GM18498 (cell line): ENCODE data around the gene SPTBN4.
"Not testable (repeated sequence)": the region's sequence is repeated elsewhere in the genome, so short reads cannot be mapped to it uniquely, and the experiment has no call there.

ENCODE experiments used
- ATAC-seq: cut with Tn5 transposase; IDR thresholded peaks from one replicate; pipeline ENCODE4 v1.9.1; 2021; ENCODE audit warnings: mild to moderate bottlenecking, moderate library complexity; ENCODE audit not compliant: unreplicated experiment

The SPTBN4 gene

GRCh38 chr19:40438284-40438683, 28.5 kb upstream of the SPTBN4 start:
- ATAC-seq = no peak

GRCh38 chr19:40441719-40442253, 25.0 kb upstream of the SPTBN4 start:
- no peak for ATAC-seq

- no peak for ATAC-seq
Observed at GRCh38 chr19:40442328-40443130, 24.3 kb upstream of the SPTBN4 start.

GRCh38 chr19:40443131-40443999, 23.4 kb upstream of the SPTBN4 start:
- ATAC-seq = peak; percentile 70

- peak; percentile 74 for ATAC-seq
Observed at GRCh38 chr19:40444000-40444824, 22.6 kb upstream of the SPTBN4 start, which contains the start of gene SERTAD3. Gene SERTAD3, minus strand, starts transcription at chr19:40444335. Its CDS starts 2,255 bp downstream, at chr19:40442080.

GRCh38 chr19:40444825-40445312, 21.9 kb upstream of the SPTBN4 start:
- no peak for ATAC-seq

GRCh38 chr19:40445780-40446262, 21.0 kb upstream of the SPTBN4 start:
- no peak for ATAC-seq

- ATAC-seq = no peak
Observed at GRCh38 chr19:40446263-40446784, 20.5 kb upstream of the SPTBN4 start.

- ATAC-seq = no peak
Observed at GRCh38 chr19:40449506-40449905, 17.3 kb upstream of the SPTBN4 start.

GRCh38 chr19:40450664-40451063, 16.1 kb upstream of the SPTBN4 start:
- no peak for ATAC-seq

GRCh38 chr19:40452016-40452415, 14.8 kb upstream of the SPTBN4 start:
- no peak for ATAC-seq

GRCh38 chr19:40453151-40453735, 13.6 kb upstream of the SPTBN4 start:
- ATAC-seq = no peak

GRCh38 chr19:40453943-40454342, 12.9 kb upstream of the SPTBN4 start:
- not testable (repeated sequence) for ATAC-seq

- ATAC-seq = no peak
Observed at GRCh38 chr19:40457048-40457447, 9.8 kb upstream of the SPTBN4 start.

GRCh38 chr19:40457953-40458596, 8.7 kb upstream of the SPTBN4 start:
- ATAC-seq = no peak

- ATAC-seq = no peak
Observed at GRCh38 chr19:40458597-40458974, 8.2 kb upstream of the SPTBN4 start.

- no peak for ATAC-seq
Observed at GRCh38 chr19:40460185-40460584, 6.6 kb upstream of the SPTBN4 start.

GRCh38 chr19:40461669-40462221, 5.1 kb upstream of the SPTBN4 start:
- ATAC-seq = no peak

GRCh38 chr19:40463587-40464037, 3.2 kb upstream of the SPTBN4 start:
- not testable (repeated sequence) for ATAC-seq
